NCI-H2171 treated with DMSO at 0.1 percent for 48 hours (cell line): Measurements from ENCODE around the gene ERICH6.

Source experiments
- DNase-seq: peaks from one replicate; lab custom pipeline; 2025; lab: John Stamatoyannopoulos, UW

Gene ERICH6

GRCh38 chr3:150736903-150737832, 33.4 kb upstream of the ERICH6 start:
- no peak for DNase-seq

GRCh38 chr3:150736316-150736719, 32.6 kb upstream of the ERICH6 start:
- DNase-seq: no peak

GRCh38 chr3:150734795-150735119, 31.0 kb upstream of the ERICH6 start:
- no peak for DNase-seq

GRCh38 chr3:150733936-150734794, 30.4 kb upstream of the ERICH6 start:
- no peak for DNase-seq

- no peak for DNase-seq
These were observed 29.7 kb upstream of the ERICH6 start for GRCh38 chr3:150733373-150733935.

- DNase-seq: no peak
These were observed 26.1 kb upstream of the ERICH6 start for GRCh38 chr3:150729682-150730360.

GRCh38 chr3:150727653-150728502, 24.2 kb upstream of the ERICH6 start:
- no peak for DNase-seq

GRCh38 chr3:150725548-150725947, 21.8 kb upstream of the ERICH6 start:
- no peak for DNase-seq

GRCh38 chr3:150723946-150724345, 20.2 kb upstream of the ERICH6 start:
- DNase-seq: no peak

- DNase-seq: no peak
These were observed 18.5 kb upstream of the ERICH6 start for GRCh38 chr3:150722267-150722666.

GRCh38 chr3:150721285-150722130, 17.8 kb upstream of the ERICH6 start:
- DNase-seq: peak; percentile 79

- no peak for DNase-seq
These were observed 16.7 kb upstream of the ERICH6 start for GRCh38 chr3:150720444-150720843.

GRCh38 chr3:150710097-150710496, 6.4 kb upstream of the ERICH6 start:
- no peak for DNase-seq

GRCh38 chr3:150703299-150703755, 393 bp downstream of the ERICH6 start:
- DNase-seq: peak; percentile 26

GRCh38 chr3:150699068-150699639, 4.6 kb downstream of the ERICH6 start:
- no peak for DNase-seq

GRCh38 chr3:150697646-150698045, 6.1 kb downstream of the ERICH6 start:
- DNase-seq: no peak

GRCh38 chr3:150691414-150692040, 12.2 kb downstream of the ERICH6 start:
- no peak for DNase-seq

- no peak for DNase-seq
These were observed 16.1 kb downstream of the ERICH6 start for GRCh38 chr3:150687613-150688012.

GRCh38 chr3:150682824-150683223, 20.9 kb downstream of the ERICH6 start:
- DNase-seq: no peak
